Loucy (cell line): ENCODE data around the gene ADARB1.

Experiments
- EZH2phosphoT487 ChIP-seq: fragments of 200-600 bp; IDR thresholded peaks from 2 replicates; pipeline ENCODE4 v1.6.1; 2018; ENCODE audit warnings: antibody characterized with exemption, mild to moderate bottlenecking, moderate library complexity, borderline replicate concordance
- TF ChIP-seq, protein P1 (sequence below): fragments of 200-600 bp; sonication (generic); conservative IDR thresholded peaks from 2 replicates; pipeline ENCODE4 v1.5.1; 2014; ENCODE audit warnings: mild to moderate bottlenecking, antibody characterized with exemption, low read length

DNA sequence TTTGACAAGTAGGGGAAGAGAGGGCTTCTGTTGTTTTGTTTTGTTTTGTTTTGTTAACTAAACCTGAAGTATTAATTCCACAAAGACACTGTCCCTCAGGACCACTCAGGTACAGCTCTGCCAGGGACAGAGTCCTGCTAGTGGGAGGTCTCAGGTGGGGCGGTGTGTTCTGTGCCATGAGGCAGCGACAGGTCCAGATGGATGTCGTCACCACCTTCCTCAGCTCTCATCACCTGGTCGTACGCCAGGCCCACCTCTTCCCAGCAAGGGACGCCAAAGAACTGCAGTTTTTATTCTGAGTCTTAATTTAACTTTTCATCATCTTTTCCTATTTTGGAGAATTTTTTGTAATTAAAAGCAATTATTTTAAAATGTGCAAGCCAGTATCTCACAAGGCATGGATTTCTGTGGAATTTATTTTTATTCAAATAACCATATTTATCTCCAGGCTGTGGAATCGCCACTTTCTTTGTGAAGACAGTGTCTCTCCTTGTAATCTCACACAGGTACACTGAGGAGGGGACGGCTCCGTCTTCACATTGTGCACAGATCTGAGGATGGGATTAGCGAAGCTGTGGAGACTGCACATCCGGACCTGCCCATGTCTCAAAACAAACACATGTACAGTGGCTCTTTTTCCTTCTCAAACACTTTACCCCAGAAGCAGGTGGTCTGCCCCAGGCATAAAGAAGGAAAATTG is 150.8 kb downstream of the ADARB1 start:
- TF ChIP-seq, protein P1, sequence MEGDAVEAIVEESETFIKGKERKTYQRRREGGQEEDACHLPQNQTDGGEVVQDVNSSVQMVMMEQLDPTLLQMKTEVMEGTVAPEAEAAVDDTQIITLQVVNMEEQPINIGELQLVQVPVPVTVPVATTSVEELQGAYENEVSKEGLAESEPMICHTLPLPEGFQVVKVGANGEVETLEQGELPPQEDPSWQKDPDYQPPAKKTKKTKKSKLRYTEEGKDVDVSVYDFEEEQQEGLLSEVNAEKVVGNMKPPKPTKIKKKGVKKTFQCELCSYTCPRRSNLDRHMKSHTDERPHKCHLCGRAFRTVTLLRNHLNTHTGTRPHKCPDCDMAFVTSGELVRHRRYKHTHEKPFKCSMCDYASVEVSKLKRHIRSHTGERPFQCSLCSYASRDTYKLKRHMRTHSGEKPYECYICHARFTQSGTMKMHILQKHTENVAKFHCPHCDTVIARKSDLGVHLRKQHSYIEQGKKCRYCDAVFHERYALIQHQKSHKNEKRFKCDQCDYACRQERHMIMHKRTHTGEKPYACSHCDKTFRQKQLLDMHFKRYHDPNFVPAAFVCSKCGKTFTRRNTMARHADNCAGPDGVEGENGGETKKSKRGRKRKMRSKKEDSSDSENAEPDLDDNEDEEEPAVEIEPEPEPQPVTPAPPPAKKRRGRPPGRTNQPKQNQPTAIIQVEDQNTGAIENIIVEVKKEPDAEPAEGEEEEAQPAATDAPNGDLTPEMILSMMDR: no peak
- no peak for TF ChIP-seq EZH2phosphoT487
